GM10847 (cell line): ENCODE results near the gene CCDC28A.

ENCODE experiments used
- POLR2A ChIP-seq: IDR thresholded peaks from 2 replicates; pipeline ENCODE4 v1.6.1; 2011; ENCODE audit not compliant: insufficient read length; ENCODE audit errors: extremely low read depth

The CCDC28A gene

GRCh38 chr6:138778331-138778730 is 4.8 kb downstream of the CCDC28A start:
- TF ChIP-seq POLR2A: no peak

- TF ChIP-seq POLR2A: no peak
Measured at GRCh38 chr6:138782243-138782642, 8.7 kb downstream of the CCDC28A start.

- TF ChIP-seq POLR2A: no peak
Measured at GRCh38 chr6:138785079-138785478, 11.5 kb downstream of the CCDC28A start.

- TF ChIP-seq POLR2A: no peak
Measured at GRCh38 chr6:138785980-138786379, 12.4 kb downstream of the CCDC28A start.

- no peak for TF ChIP-seq POLR2A
Measured at GRCh38 chr6:138787138-138787537, 13.6 kb downstream of the CCDC28A start.

GRCh38 chr6:138795809-138796603 is 22.4 kb downstream of the CCDC28A start, which contains the start of gene ECT2L:
Gene ECT2L (plus strand): TSS chr6:138796087. CDS start chr6:138813275, 17,188 bp downstream.
- TF ChIP-seq POLR2A: no peak

GRCh38 chr6:138796771-138797170 is 23.2 kb downstream of the CCDC28A start:
- TF ChIP-seq POLR2A: no peak

GRCh38 chr6:138797806-138798446 is 24.4 kb downstream of the CCDC28A start:
- TF ChIP-seq POLR2A: no peak

- TF ChIP-seq POLR2A: no peak
Measured at GRCh38 chr6:138800377-138801150, 27.0 kb downstream of the CCDC28A start.

- no peak for TF ChIP-seq POLR2A
Measured at GRCh38 chr6:138803331-138803730, 29.8 kb downstream of the CCDC28A start.

- TF ChIP-seq POLR2A: no peak
Measured at GRCh38 chr6:138803861-138804260, 30.3 kb downstream of the CCDC28A start.

- TF ChIP-seq POLR2A: no peak
Measured at GRCh38 chr6:138805016-138805765, 31.6 kb downstream of the CCDC28A start.

GRCh38 chr6:138806889-138807288 is 33.3 kb downstream of the CCDC28A start:
- TF ChIP-seq POLR2A: no peak

- TF ChIP-seq POLR2A: no peak
Measured at GRCh38 chr6:138809677-138810076, 36.1 kb downstream of the CCDC28A start.

- no peak for TF ChIP-seq POLR2A
Measured at GRCh38 chr6:138811866-138812265, 38.3 kb downstream of the CCDC28A start.
